Osteoblast (primary cell): Measurements from ENCODE around the gene STT3A. TPM values are rescaled to one million over a fixed set of nuclear protein-coding genes. Genes with fewer than 3 reads are reported as not detected.
A peak's percentile ranks its signal among the peaks of the same experiment; 100 is the strongest.

Source experiments
- DNase-seq: peaks from one replicate; pipeline ENCODE4 v3.0.0; 2011; ENCODE audit warnings: low spot score, mixed read lengths; ENCODE audit not compliant: insufficient read length; ENCODE audit errors: missing footprints
- H2AFZ ChIP-seq: 2 replicates; pipeline ENCODE4 v1.6.0; 2011; ENCODE audit warnings: mild to moderate bottlenecking, low read length
- H3K27ac ChIP-seq: 2 replicates; pipeline ENCODE4 v1.5.1; 2011; ENCODE audit warnings: mild to moderate bottlenecking, low read depth, low read length, moderate library complexity
- H3K27me3 ChIP-seq: 2 replicates; pipeline ENCODE4 v1.6.0; 2012; ENCODE audit warnings: mild to moderate bottlenecking, control low read depth, inconsistent platforms, low read length, moderate library complexity; ENCODE audit not compliant: insufficient read depth
- H3K36me3 ChIP-seq: 2 replicates; pipeline ENCODE4 v1.5.1; 2011; ENCODE audit warnings: mild to moderate bottlenecking, low read length, control low read depth, moderate library complexity; ENCODE audit not compliant: insufficient read depth
- H3K4me1 ChIP-seq: 2 replicates; pipeline ENCODE4 v1.5.1; 2011; ENCODE audit warnings: mild to moderate bottlenecking, low read length, control low read depth, moderate library complexity; ENCODE audit not compliant: insufficient read depth
- H3K4me2 ChIP-seq: 2 replicates; pipeline ENCODE4 v1.6.0; 2011; ENCODE audit warnings: mild to moderate bottlenecking, low read length; ENCODE audit not compliant: insufficient read depth
- H3K4me3 ChIP-seq: fragments of 200-600 bp; sonication (generic); 3 replicates; pipeline ENCODE4 v1.5.1; 2012; ENCODE audit warnings: mild to moderate bottlenecking, low read length, inconsistent platforms; ENCODE audit not compliant: insufficient read depth
- H3K79me2 ChIP-seq: 2 replicates; pipeline ENCODE4 v1.6.0; 2012; ENCODE audit warnings: mild to moderate bottlenecking, low read length, control low read depth, inconsistent platforms; ENCODE audit not compliant: insufficient read depth
- H3K9me3 ChIP-seq: 2 replicates; pipeline ENCODE4 v1.5.1; 2011; ENCODE audit warnings: low read depth, low read length, control low read depth
- H4K20me1 ChIP-seq: 2 replicates; pipeline ENCODE4 v1.6.0; 2012; ENCODE audit warnings: mild to moderate bottlenecking, low read length, control low read depth; ENCODE audit not compliant: insufficient read depth
- total RNA-seq: library from RNA; depleted of rRNA; stranded (reverse); fragments of >200 nt; gene quantifications from 2 replicates; pipeline ENCODE4 v1.2.3, GENCODE V29; 2012
- TF ChIP-seq, protein P1 (sequence below): IDR thresholded peaks from 2 replicates; pipeline ENCODE4 v1.5.1; 2011; ENCODE audit warnings: mild to moderate bottlenecking, low read depth, low read length, moderate library complexity; ENCODE audit errors: extremely low read depth

STT3A gene
- total RNA-seq, 1 donor: 224 TPM

DNA sequence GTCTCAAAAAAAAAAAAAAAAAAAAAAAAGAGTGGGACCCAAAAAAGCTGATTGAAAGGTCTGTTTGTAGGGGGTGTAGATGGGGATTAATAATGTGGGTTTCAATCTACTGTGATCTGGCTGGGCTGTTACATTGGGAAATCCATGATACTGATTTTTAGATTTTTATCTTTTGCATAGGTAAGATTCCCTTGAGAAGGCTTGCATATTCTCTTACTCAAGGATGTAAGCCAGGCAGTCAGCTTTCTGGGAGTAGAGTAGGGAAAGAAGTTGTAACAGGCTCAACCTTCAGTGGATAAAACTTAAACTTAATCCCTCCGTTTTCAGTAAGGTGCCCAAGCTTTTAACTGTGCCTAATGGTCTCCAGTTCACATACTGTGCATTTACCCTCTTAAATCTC, 30.4 kb downstream of the STT3A start:
- Histone ChIP-seq H3K4me3 (no peak overlapping the region), H3K4me1 (peaks cover 24% of the 10 kb centered on the region), H3K4me2 (no peak overlapping the region), H3K27ac (no peak overlapping the region), H4K20me1 (no peaks in the 10 kb centered on the region), H2AFZ (no peak overlapping the region), H3K9me3 (no peaks in the 10 kb centered on the region), H3K27me3 (no peaks in the 10 kb centered on the region), H3K79me2 (peaks cover 8% of the 10 kb centered on the region), H3K36me3 (peaks cover 35% of the 10 kb centered on the region)
- TF ChIP-seq, protein P1, sequence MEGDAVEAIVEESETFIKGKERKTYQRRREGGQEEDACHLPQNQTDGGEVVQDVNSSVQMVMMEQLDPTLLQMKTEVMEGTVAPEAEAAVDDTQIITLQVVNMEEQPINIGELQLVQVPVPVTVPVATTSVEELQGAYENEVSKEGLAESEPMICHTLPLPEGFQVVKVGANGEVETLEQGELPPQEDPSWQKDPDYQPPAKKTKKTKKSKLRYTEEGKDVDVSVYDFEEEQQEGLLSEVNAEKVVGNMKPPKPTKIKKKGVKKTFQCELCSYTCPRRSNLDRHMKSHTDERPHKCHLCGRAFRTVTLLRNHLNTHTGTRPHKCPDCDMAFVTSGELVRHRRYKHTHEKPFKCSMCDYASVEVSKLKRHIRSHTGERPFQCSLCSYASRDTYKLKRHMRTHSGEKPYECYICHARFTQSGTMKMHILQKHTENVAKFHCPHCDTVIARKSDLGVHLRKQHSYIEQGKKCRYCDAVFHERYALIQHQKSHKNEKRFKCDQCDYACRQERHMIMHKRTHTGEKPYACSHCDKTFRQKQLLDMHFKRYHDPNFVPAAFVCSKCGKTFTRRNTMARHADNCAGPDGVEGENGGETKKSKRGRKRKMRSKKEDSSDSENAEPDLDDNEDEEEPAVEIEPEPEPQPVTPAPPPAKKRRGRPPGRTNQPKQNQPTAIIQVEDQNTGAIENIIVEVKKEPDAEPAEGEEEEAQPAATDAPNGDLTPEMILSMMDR: no peak
- DNase-seq: no peak

DNA sequence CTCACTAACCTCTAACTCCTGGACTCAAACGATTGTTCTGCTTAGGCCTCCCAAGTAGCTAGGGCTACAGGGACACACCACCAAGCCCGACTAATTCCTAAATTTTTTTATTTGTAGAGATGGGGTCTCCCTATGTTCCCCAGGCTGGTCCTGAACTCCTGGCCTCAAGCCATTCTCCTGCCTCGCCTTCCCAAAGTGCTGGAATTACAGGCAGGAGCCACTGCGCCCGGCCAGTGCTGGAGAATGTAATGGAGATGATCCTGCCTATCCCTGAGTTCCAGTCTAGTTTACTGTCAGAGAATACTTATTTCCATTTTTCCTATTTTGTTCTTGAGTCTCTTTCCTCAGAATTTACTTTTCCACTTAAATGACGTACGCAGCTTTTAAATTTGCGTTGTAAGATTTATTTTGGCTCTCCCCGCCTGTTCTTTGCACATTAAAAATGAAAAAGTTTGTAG, 32.1 kb downstream of the STT3A start, which contains the start of gene CHEK1:
Gene CHEK1, plus strand, starts transcription at position 408 of the 458 bp plus-strand sequence. CDS start 1,606 bp downstream, outside the sequence.
- Histone ChIP-seq H3K4me1 (peaks cover 24% of the 10 kb centered on the region), H3K79me2 (peaks cover 8% of the 10 kb centered on the region), H3K36me3 (peaks cover 20% of the 10 kb centered on the region), H3K4me3 (peak within 1 kb of the TSS; percentile 81), H3K27me3 (no peaks in the 10 kb centered on the region), H4K20me1 (no peaks in the 10 kb centered on the region), H2AFZ (peak within 1 kb of the TSS; percentile 90), H3K9me3 (no peaks in the 10 kb centered on the region), H3K4me2 (peak within 1 kb of the TSS; percentile 93), H3K27ac (peak within 1 kb of the TSS; percentile 89)
- no peak for DNase-seq
- TF ChIP-seq, protein P1: no peak

DNA sequence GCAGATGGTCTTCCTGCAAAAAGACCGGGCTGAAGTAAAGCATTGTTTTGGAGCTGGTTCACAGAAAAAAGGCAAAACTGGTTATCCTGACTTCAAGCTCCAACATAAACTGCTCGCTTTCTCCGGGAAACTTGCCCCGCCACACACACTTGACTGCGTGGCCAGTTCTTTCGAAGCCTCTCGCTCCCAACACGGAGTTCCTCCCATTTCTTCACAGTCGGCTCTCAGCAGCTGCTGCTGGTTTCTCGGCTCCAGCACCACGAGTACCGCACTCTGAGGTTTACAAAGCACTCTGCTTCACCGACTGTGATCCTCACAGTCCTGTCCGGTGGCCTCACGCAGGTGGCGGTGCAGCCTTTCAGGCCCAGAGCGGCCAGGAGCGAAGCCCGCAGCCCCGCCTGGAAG, 32.6 kb downstream of the STT3A start:
- peak overlapping the region; percentile 89 for H3K27ac ChIP-seq
- no peak for DNase-seq
- H3K4me3 ChIP-seq: peak overlapping the region; percentile 81
- no peaks in the 10 kb centered on the region for H3K27me3 ChIP-seq
- H3K79me2 ChIP-seq: peaks cover 8% of the 10 kb centered on the region
- H4K20me1 ChIP-seq: no peaks in the 10 kb centered on the region
- peaks cover 20% of the 10 kb centered on the region for H3K36me3 ChIP-seq
- H3K4me2 ChIP-seq: peak overlapping the region; percentile 93
- H2AFZ ChIP-seq: peak overlapping the region; percentile 90
- H3K9me3 ChIP-seq: no peaks in the 10 kb centered on the region
- TF ChIP-seq, protein P1: no peak
- H3K4me1 ChIP-seq: peaks cover 24% of the 10 kb centered on the region

DNA sequence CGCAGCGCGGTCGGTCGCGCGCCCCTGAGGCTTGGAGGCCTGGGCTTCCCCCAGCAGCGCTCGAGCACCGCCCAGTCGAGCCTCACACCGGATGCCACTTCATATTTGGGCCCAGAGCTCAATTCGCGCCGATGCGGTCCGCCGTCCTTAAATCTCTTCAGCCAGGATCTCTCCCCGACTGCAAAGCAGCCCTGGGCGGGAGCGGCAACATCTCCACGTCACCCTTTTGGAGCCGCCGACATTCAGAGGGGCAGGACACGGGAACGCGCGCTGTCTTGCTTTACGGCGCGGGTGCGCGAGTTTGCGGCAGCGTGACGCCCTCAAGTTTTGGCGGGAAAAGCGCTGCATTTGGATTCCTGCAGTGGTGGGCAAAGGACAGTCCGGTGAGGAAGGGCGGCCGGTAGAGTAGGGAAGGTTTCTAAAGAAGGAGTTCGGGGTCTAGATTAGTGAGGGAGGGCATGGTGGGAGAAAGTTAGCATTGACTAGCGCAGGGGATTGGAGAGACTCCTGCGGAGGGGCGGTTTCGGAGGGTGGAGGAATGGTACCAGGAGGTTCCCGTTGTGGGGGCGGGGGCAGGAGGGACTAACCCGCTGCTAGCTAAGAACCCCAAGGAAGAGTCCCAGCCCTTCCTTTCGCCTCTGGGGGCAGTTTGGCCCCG, 33.1 kb downstream of the STT3A start:
- Histone ChIP-seq H3K79me2 (peaks cover 8% of the 10 kb centered on the region), H3K9me3 (no peaks in the 10 kb centered on the region), H3K36me3 (peaks cover 14% of the 10 kb centered on the region), H3K4me3 (peak overlapping the region; percentile 81), H3K4me1 (peaks cover 24% of the 10 kb centered on the region), H2AFZ (peak overlapping the region; percentile 90), H3K4me2 (peak overlapping the region; percentile 93), H4K20me1 (no peaks in the 10 kb centered on the region), H3K27me3 (no peaks in the 10 kb centered on the region), H3K27ac (peak overlapping the region; percentile 89)
- peak; percentile 92 for DNase-seq
- TF ChIP-seq, protein P1: no peak
